Activated CD8-positive, alpha-beta T cell treated with anti-CD3 and anti-CD28 coated beads for 36 hours (primary cell): ENCODE data around the gene IGSF23. TPM values are rescaled to one million over a fixed set of nuclear protein-coding genes. Genes with fewer than 3 reads are reported as not detected.

Experiments used
- ATAC-seq: fragments of 200-7000 bp; cut with Tn5 transposase; one replicate; pipeline ENCODE4 v1.10.0; 2021; ENCODE audit warnings: mild to moderate bottlenecking, moderate library complexity
- CTCF ChIA-PET: fragments of 350-600 bp; sonication (Branson Sonifier 250); formaldehyde crosslinking; loops from one replicate; lab custom pipeline; 2021; ENCODE audit warnings: antibody characterized with exemption; lab: Charles Lee
- POLR2A ChIA-PET: fragments of 350-600 bp; sonication (Branson Sonifier 250); formaldehyde crosslinking; loops from one replicate; lab custom pipeline; 2021; ENCODE audit warnings: antibody characterized with exemption; lab: Charles Lee
- DNase-seq: peaks from one replicate; pipeline ENCODE4 v3.0.0-alpha.2; 2020
- H3K27ac Mint-ChIP-seq: one replicate; pipeline ENCODE4 v1.8.0; 2021; ENCODE audit warnings: mild to moderate bottlenecking, mixed read lengths
- H3K27me3 Mint-ChIP-seq: one replicate; pipeline ENCODE4 v1.8.0; 2021; ENCODE audit warnings: mixed read lengths
- H3K36me3 Mint-ChIP-seq: one replicate; pipeline ENCODE4 v1.8.0; 2021; ENCODE audit warnings: low read depth, mixed read lengths
- H3K4me1 Mint-ChIP-seq: one replicate; pipeline ENCODE4 v1.8.0; 2021; ENCODE audit warnings: low read depth, mixed read lengths
- H3K4me3 Mint-ChIP-seq: one replicate; pipeline ENCODE4 v1.8.0; 2021; ENCODE audit warnings: mild to moderate bottlenecking, moderate library complexity, mixed read lengths
- H3K9me3 Mint-ChIP-seq: one replicate; pipeline ENCODE4 v1.8.0; 2021; ENCODE audit warnings: mixed read lengths
- CTCF ChIP-seq: fragments of 200-600 bp; IDR thresholded peaks from one replicate; pipeline ENCODE4 v1.8.0; 2022; ENCODE audit warnings: antibody characterized with exemption, mild to moderate bottlenecking
- intact Hi-C: fragments of 100-400 bp; cut with micrococcal nuclease; formaldehyde crosslinking; loops from one replicate; pipeline ENCODE4 v1.10.0; 2022
- total RNA-seq, 2 experiments: library from RNA; stranded (reverse); gene quantifications; one replicate each; pipeline ENCODE4 v1.2.3, GENCODE V29; 2021

Gene IGSF23
- total RNA-seq, 2 experiments from 2014 or later = not detected

- ChIA-PET CTCF (interaction anchor here (1.7 kb wide), 1 partner anchor 26 kb away, joined by 4 read pairs; no protein-coding TSS in a partner anchor), POLR2A (no interaction called here)
- Mint-ChIP-seq H3K36me3 (no peaks in the 10 kb centered on the region), H3K27ac (no peak overlapping the region), H3K4me3 (no peak overlapping the region), H3K4me1 (no peaks in the 10 kb centered on the region), H3K27me3 (peaks cover 19% of the 10 kb centered on the region), H3K9me3 (peaks cover 6% of the 10 kb centered on the region)
- no peak for ATAC-seq
- no peak for TF ChIP-seq CTCF
- intact Hi-C loops = no loop called here
- DNase-seq = no peak
Observed at GRCh38 chr19:44596428-44597130, 16.8 kb upstream of the IGSF23 start.

- Mint-ChIP-seq H3K4me3 (no peak overlapping the region), H3K36me3 (no peaks in the 10 kb centered on the region), H3K27ac (no peak overlapping the region), H3K27me3 (peaks cover 19% of the 10 kb centered on the region), H3K9me3 (peaks cover 6% of the 10 kb centered on the region), H3K4me1 (no peaks in the 10 kb centered on the region)
- no peak for TF ChIP-seq CTCF
- ChIA-PET POLR2A (no interaction called here), CTCF (no interaction called here)
- ATAC-seq = no peak
- intact Hi-C loops = no loop called here
- no peak for DNase-seq
Observed at GRCh38 chr19:44597131-44597491, 16.3 kb upstream of the IGSF23 start.

- H3K4me1 Mint-ChIP-seq = no peaks in the 10 kb centered on the region
- peaks cover 16% of the 10 kb centered on the region for H3K27me3 Mint-ChIP-seq
- no peak overlapping the region for H3K4me3 Mint-ChIP-seq
- DNase-seq (no peak), ATAC-seq (no peak)
- intact Hi-C loops = no loop called here
- H3K36me3 Mint-ChIP-seq = no peaks in the 10 kb centered on the region
- H3K9me3 Mint-ChIP-seq = peaks cover 6% of the 10 kb centered on the region
- no peak for TF ChIP-seq CTCF
- H3K27ac Mint-ChIP-seq = no peak overlapping the region
- ChIA-PET POLR2A (no interaction called here), CTCF (interaction anchor here (1.2 kb wide), 1 partner anchor 32 kb away, joined by 3 read pairs; no protein-coding TSS in a partner anchor)
Observed at GRCh38 chr19:44598355-44598754, 15.0 kb upstream of the IGSF23 start.

- H3K4me3 Mint-ChIP-seq = no peak overlapping the region
- peaks cover 12% of the 10 kb centered on the region for H3K27me3 Mint-ChIP-seq
- ATAC-seq (no peak), DNase-seq (no peak)
- H3K36me3 Mint-ChIP-seq = no peaks in the 10 kb centered on the region
- ChIA-PET CTCF (interaction anchor here (1.2 kb wide), 1 partner anchor 32 kb away, joined by 3 read pairs; no protein-coding TSS in a partner anchor), POLR2A (no interaction called here)
- TF ChIP-seq CTCF = no peak
- H3K4me1 Mint-ChIP-seq = no peaks in the 10 kb centered on the region
- intact Hi-C loops = no loop called here
- H3K9me3 Mint-ChIP-seq = peaks cover 6% of the 10 kb centered on the region
- no peak overlapping the region for H3K27ac Mint-ChIP-seq
Observed at GRCh38 chr19:44598880-44599279, 14.5 kb upstream of the IGSF23 start.

GRCh38 chr19:44600466-44600865 is 12.9 kb upstream of the IGSF23 start:
- H3K36me3 Mint-ChIP-seq = no peaks in the 10 kb centered on the region
- CTCF ChIA-PET = no interaction called here
- no peak overlapping the region for H3K27ac Mint-ChIP-seq
- peaks cover 8% of the 10 kb centered on the region for H3K27me3 Mint-ChIP-seq
- no peak for TF ChIP-seq CTCF
- no peak overlapping the region for H3K4me3 Mint-ChIP-seq
- DNase-seq (no peak), ATAC-seq (no peak)
- peaks cover 6% of the 10 kb centered on the region for H3K9me3 Mint-ChIP-seq
- no peaks in the 10 kb centered on the region for H3K4me1 Mint-ChIP-seq
- intact Hi-C loops = no loop called here
- POLR2A ChIA-PET = no interaction called here
